ENCODE measurements around the gene SSX2.
A peak's percentile ranks its signal among the peaks of the same experiment; 100 is the strongest.
"Not testable (repeated sequence)": the region's sequence is repeated elsewhere in the genome, so short reads cannot be mapped to it uniquely, and the experiment has no call there.

The SSX2 gene

GRCh38 chrX:52707078-52707477 is at the start of gene SSX2:
Gene SSX2, minus strand, starts transcription at chrX:52707178. Its CDS starts 1,429 bp downstream, at chrX:52705749.
- H3K4me1 Mint-ChIP-seq, H3K4me3 Mint-ChIP-seq, ATAC-seq: not testable (repeated sequence)

GRCh38 chrX:52750952-52751351 is 44.0 kb upstream of the SSX2 start, which contains the start of gene SSX2B:
Gene SSX2B, plus strand, starts transcription at chrX:52751252. Its CDS starts 1,429 bp downstream, at chrX:52752681.
- not testable (repeated sequence) for ATAC-seq, DNase-seq, H3K4me1 Mint-ChIP-seq, H3K27ac Mint-ChIP-seq, H3K9me3 Mint-ChIP-seq, H3K27me3 Mint-ChIP-seq, H3K4me3 Mint-ChIP-seq

More at GRCh38 chrX:52707078-52707477, at the start of gene SSX2:
- DNase-seq, H3K27me3 Mint-ChIP-seq, H3K27ac Mint-ChIP-seq, H3K9me3 Mint-ChIP-seq: not testable (repeated sequence)

GRCh38 chrX:52692034-52692433 is 14.9 kb downstream of the SSX2 start:
- ATAC-seq, H3K27ac Mint-ChIP-seq, H3K4me1 Mint-ChIP-seq, H3K27me3 Mint-ChIP-seq, H3K4me3 Mint-ChIP-seq, DNase-seq, H3K9me3 Mint-ChIP-seq: not testable (repeated sequence)

GRCh38 chrX:52662218-52662617 is 44.8 kb downstream of the SSX2 start:
- not testable (repeated sequence) for DNase-seq, H3K4me1 Mint-ChIP-seq, H3K27me3 Mint-ChIP-seq, ATAC-seq, H3K27ac Mint-ChIP-seq, H3K4me3 Mint-ChIP-seq, H3K9me3 Mint-ChIP-seq

- H3K9me3 Mint-ChIP-seq, ATAC-seq, H3K4me1 Mint-ChIP-seq, H3K4me3 Mint-ChIP-seq, DNase-seq, H3K27me3 Mint-ChIP-seq, H3K27ac Mint-ChIP-seq: not testable (repeated sequence)
These were observed 51.5 kb downstream of the SSX2 start for GRCh38 chrX:52655475-52655874.

- H3K4me3 Mint-ChIP-seq, ATAC-seq, H3K9me3 Mint-ChIP-seq, DNase-seq, H3K27me3 Mint-ChIP-seq, H3K4me1 Mint-ChIP-seq, H3K27ac Mint-ChIP-seq: not testable (repeated sequence)
These were observed 52.2 kb downstream of the SSX2 start, which contains the start of gene SSX7 for GRCh38 chrX:52654800-52655199. Gene SSX7, minus strand, starts transcription at chrX:52654900. Its CDS starts 1,428 bp downstream, at chrX:52653472.

GRCh38 chrX:52650676-52651075 is 56.3 kb downstream of the SSX2 start:
- ATAC-seq, DNase-seq, H3K4me1 Mint-ChIP-seq, H3K27me3 Mint-ChIP-seq, H3K9me3 Mint-ChIP-seq, H3K27ac Mint-ChIP-seq, H3K4me3 Mint-ChIP-seq: not testable (repeated sequence)

GRCh38 chrX:52648956-52649355 is 58.0 kb downstream of the SSX2 start:
- ATAC-seq, DNase-seq, H3K4me3 Mint-ChIP-seq, H3K9me3 Mint-ChIP-seq, H3K27me3 Mint-ChIP-seq, H3K4me1 Mint-ChIP-seq: not testable (repeated sequence)
- peak overlapping the region in 1 of 2 donors; percentile 74 for H3K27ac Mint-ChIP-seq
